Ovary (tissue), 1 donor: ENCODE measurements around the gene FBLN2.

Experiments used
- EP300 ChIP-seq: sonication (generic); formaldehyde crosslinking; IDR thresholded peaks from one replicate; pipeline ENCODE4 v1.6.1; 2017; ENCODE audit warnings: antibody characterized with exemption
- POLR2A ChIP-seq: fragments of 450-650 bp; IDR thresholded peaks from one replicate; pipeline ENCODE4 v1.6.1; 2017; ENCODE audit warnings: antibody characterized with exemption, mild to moderate bottlenecking, moderate library complexity

- TF ChIP-seq POLR2A (no peak), EP300 (no peak)
These were observed 70.8 kb downstream of the FBLN2 start for GRCh38 chr3:13619661-13620230.
